ENCODE results near the gene AIP. TPM values are rescaled to one million over a fixed set of nuclear protein-coding genes. Genes with fewer than 3 reads are reported as not detected.

The AIP gene
- total RNA-seq, 1 experiment from 2014 or later: 35.6 TPM

DNA sequence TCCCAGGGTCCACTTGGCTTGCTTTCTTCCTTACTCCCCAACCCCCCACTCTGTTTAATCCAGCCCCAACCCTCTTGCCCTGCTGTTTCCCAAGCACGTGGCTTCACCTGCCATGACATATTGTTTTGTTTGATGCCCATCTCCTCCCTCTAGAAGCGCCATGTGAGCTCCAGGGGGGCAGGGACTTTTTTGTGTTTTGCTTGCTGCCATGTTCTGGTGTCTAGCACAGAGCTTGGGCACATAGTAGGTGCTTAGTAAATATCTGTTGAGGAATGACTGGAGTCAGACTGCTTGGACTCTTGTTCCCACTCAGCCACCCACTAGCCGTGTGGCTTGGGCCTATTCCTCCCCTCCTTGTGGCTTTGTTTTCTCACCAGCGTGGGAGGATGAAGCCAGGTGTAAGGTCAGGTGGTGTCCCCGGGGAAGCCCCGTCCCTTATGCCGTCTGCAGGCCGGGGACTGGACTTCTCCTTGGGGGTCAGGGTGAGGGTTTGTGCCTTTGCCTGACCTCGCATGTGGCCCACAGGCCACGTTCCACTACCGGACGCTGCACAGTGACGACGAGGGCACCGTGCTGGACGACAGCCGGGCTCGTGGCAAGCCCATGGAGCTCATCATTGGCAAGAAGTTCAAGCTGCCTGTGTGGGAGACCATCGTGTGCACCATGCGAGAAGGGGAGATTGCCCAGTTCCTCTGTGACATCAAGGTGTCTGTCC is 3.8 kb downstream of the AIP start:
- Mint-ChIP-seq H3K4me3 (no peak overlapping the region), H3K27ac (peak overlapping the region in 1 of 3 experiments; percentile 25; a peak in 2 of 7 replicates), H3K4me1 (peaks cover 19 to 25% of the 10 kb centered on the region in 2 experiments), H3K36me3 (ENCODE audit: insufficient read depth in 1 of 3, low read depth in 3 of 3) (peaks cover 9 to 26% (median 20%) of the 10 kb centered on the region in 3 experiments), H3K9me3 (no peaks in the 10 kb centered on the region), H3K27me3 (ENCODE audit: low read depth) (peaks cover 22% of the 10 kb centered on the region)
- Histone ChIP-seq H3K79me2 (ENCODE audit: insufficient read depth, low read length) (no peaks in the 10 kb centered on the region), H3K56ac (ENCODE audit: insufficient read length, low read depth, low read length) (no peak overlapping the region), H4K5ac (ENCODE audit: insufficient read length, low read depth, low read length) (no peak overlapping the region), H3K4me2 (ENCODE audit: insufficient read depth, insufficient read length, low read length) (no peak overlapping the region), H2AK5ac (ENCODE audit: insufficient read length, low read length) (no peak overlapping the region), H3K14ac (ENCODE audit: insufficient read depth, low read length) (no peak overlapping the region; the same call in 1 of the 2 replicates), H3K9me3 (ENCODE audit: control insufficient read depth, low read depth, low read length) (no peaks in the 10 kb centered on the region), H3K23me2 (ENCODE audit: insufficient read length, low read depth, low read length, poor library complexity, severe bottlenecking) (no peaks in the 10 kb centered on the region), H2BK5ac (ENCODE audit: insufficient read length, low read length) (no peak overlapping the region), H4K20me1 (ENCODE audit: control insufficient read depth, insufficient read depth, insufficient read length) (no peaks in the 10 kb centered on the region), H2BK20ac (ENCODE audit: low read depth, low read length, poor library complexity, severe bottlenecking) (no peak overlapping the region), H2BK120ac (ENCODE audit: low read depth, low read length, poor library complexity, severe bottlenecking) (no peak overlapping the region), H3K4me1 (ENCODE audit: insufficient read depth, low read length) (no peaks in the 10 kb centered on the region; the same call in 1 of the 2 replicates), H3K27me3 (ENCODE audit: insufficient read depth, low read length) (no peaks in the 10 kb centered on the region; the same call in 1 of the 2 replicates), H3T11ph (ENCODE audit: low read length) (no peak overlapping the region), H2BK15ac (ENCODE audit: low read depth, low read length) (no peak overlapping the region), H3K18ac (ENCODE audit: insufficient read length, low read depth, low read length) (no peak overlapping the region), H3K27ac (ENCODE audit: insufficient read length, low read depth, low read length) (no peak overlapping the region), H3K9ac (ENCODE audit: extremely low read depth, insufficient read length, low read length) (no peak overlapping the region), H4K8ac (replicated peaks; ENCODE audit: insufficient read length, low read depth, low read length) (no peak overlapping the region), H3K79me1 (ENCODE audit: insufficient read depth, low read depth, low read length, poor library complexity, severe bottlenecking) (no peaks in the 10 kb centered on the region), H3K4ac (ENCODE audit: low read depth, low read length) (no peak overlapping the region), H4K91ac (ENCODE audit: insufficient read length, low read depth, low read length) (no peak overlapping the region), H2BK12ac (ENCODE audit: insufficient read length, low read depth, low read length) (no peak overlapping the region), H3K23ac (ENCODE audit: insufficient read length, low read depth, low read length) (no peak overlapping the region), H2AFZ (ENCODE audit: low read length) (no peak overlapping the region)
- no CpG with 5 or more reads among the region's 20 CpGs for WGBS (ENCODE audit: extremely low coverage, insufficient read length, low lambda C conversion rate)
- TF ChIP-seq, protein P1, sequence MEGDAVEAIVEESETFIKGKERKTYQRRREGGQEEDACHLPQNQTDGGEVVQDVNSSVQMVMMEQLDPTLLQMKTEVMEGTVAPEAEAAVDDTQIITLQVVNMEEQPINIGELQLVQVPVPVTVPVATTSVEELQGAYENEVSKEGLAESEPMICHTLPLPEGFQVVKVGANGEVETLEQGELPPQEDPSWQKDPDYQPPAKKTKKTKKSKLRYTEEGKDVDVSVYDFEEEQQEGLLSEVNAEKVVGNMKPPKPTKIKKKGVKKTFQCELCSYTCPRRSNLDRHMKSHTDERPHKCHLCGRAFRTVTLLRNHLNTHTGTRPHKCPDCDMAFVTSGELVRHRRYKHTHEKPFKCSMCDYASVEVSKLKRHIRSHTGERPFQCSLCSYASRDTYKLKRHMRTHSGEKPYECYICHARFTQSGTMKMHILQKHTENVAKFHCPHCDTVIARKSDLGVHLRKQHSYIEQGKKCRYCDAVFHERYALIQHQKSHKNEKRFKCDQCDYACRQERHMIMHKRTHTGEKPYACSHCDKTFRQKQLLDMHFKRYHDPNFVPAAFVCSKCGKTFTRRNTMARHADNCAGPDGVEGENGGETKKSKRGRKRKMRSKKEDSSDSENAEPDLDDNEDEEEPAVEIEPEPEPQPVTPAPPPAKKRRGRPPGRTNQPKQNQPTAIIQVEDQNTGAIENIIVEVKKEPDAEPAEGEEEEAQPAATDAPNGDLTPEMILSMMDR (conservative IDR thresholded peaks at IDR 0.05): no peak
- DNase-seq: no peak

Data from H9 (cell line).